Measurements from ENCODE around the gene PPP1R1B. TPM values are rescaled to one million over a fixed set of nuclear protein-coding genes. Genes with fewer than 3 reads are reported as not detected.

The PPP1R1B gene
- total and polyA plus RNA-seq, 2 of the 4 experiments (the other 2 are of a cell fraction) = not detected

DNA sequence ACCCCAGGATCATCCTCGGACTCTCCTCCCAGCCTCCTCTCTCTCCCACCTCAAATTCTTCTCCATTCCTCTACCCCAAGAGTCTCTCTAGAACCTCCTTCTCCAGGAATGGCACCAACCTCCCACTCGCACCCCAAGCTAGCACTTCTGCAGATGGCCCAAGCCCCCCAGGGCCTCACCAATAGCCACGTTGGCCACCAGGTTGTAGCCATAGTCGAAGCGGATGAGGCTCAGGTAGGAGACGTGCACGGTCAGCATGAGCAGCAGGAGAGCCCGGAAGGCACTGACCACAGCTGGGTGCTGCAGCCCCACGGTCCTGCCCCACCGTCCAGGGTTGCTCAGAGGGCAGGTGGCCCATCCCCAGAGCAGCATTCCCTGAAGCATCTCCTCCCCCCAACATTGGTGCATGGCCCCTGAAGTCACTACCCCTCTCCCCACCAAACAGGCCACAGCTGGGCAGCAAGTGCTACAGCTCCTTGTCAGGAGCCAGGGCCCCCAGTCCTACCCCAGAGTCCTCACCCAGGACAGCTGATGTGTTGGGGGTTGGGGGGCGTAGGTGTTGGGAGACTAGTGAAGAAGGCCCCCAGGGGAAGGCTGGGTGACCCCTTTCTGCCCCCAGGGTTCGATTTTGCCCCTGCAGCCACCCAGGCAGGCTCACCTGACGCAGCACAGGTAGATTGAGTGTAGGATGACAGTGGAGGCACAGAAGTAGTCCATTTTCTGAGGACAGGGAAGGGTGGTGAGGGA lies 46.8 kb downstream of the PPP1R1B start:
- Histone ChIP-seq H3K56ac (ENCODE audit: extremely low read depth, insufficient read depth, low read length) (no peak overlapping the region), H4K5ac (ENCODE audit: low read depth, low read length) (no peak overlapping the region), H2BK20ac (ENCODE audit: low read depth, low read length) (no peak overlapping the region), H3K18ac (ENCODE audit: low read depth, low read length) (no peak overlapping the region), H3K4me2 (ENCODE audit: low read depth, low read length) (no peak overlapping the region), H2AK5ac (ENCODE audit: low read depth, low read length) (no peak overlapping the region), H3K9me1 (ENCODE audit: insufficient read depth, low read length) (peaks cover 7% of the 10 kb centered on the region; the same call in 1 of the 2 replicates), H3K79me1 (ENCODE audit: low read depth in 1 of 2, low read length in 2 of 2) (no peaks in the 10 kb centered on the region), H2BK15ac (ENCODE audit: low read depth, low read length) (no peak overlapping the region), H3K4me1 (ENCODE audit: control insufficient read depth, insufficient read depth, low read length) (peaks cover 10% of the 10 kb centered on the region), H3K27ac (ENCODE audit: insufficient read depth, low read length) (no peak overlapping the region), H3K23ac (ENCODE audit: low read depth, low read length) (no peak overlapping the region), H3K14ac (replicated peaks; ENCODE audit: low read depth, low read length) (no peak overlapping the region), H3K4ac (ENCODE audit: low read depth, low read length) (no peak overlapping the region), H3K9ac (ENCODE audit: low read depth, low read length) (no peak overlapping the region), H2BK120ac (ENCODE audit: low read depth, low read length) (no peak overlapping the region), H2AFZ (replicated peaks; ENCODE audit: low read length, poor library complexity) (no peak overlapping the region), H4K20me1 (ENCODE audit: insufficient read depth, low read length) (no peaks in the 10 kb centered on the region), H2AK9ac (replicated peaks; ENCODE audit: low read depth, low read length, poor library complexity) (no peak overlapping the region), H4K8ac (ENCODE audit: low read depth in 2 of 2, low read length in 2 of 2) (no peak overlapping the region), H3K9me3 (ENCODE audit: control insufficient read depth, insufficient read depth, low read length) (no peaks in the 10 kb centered on the region), H2BK5ac (ENCODE audit: low read depth, low read length, poor library complexity, severe bottlenecking) (no peak overlapping the region), H3K4me3 (ENCODE audit: insufficient read depth, low read depth, low read length) (no peak overlapping the region), H3K36me3 (ENCODE audit: control insufficient read depth, insufficient read depth, low read length) (peaks cover 4% of the 10 kb centered on the region; the same call in 1 of the 2 replicates), H3K27me3 (ENCODE audit: control insufficient read depth, insufficient read depth, low read length) (peaks cover 32% of the 10 kb centered on the region), H4K91ac (ENCODE audit: insufficient read depth, low read depth, low read length) (no peak overlapping the region)
- BruUV-seq (replicated peaks) = no TSS peak
- 71% methylated on average over 10 of the region's 13 CpGs; no CpG with 5 or more reads in 1 of the 2 experiments for WGBS, 2 experiments (ENCODE audit: extremely low coverage in 2 of 2, insufficient read length in 1 of 2)
- ChIA-PET CTCF (no interaction called here), POLR2A (ENCODE audit: unreplicated experiment) (no interaction called here)
- in situ Hi-C loops (cut with MboI; ENCODE audit: low sequenced_read_pairs) = no loop called here
- DNase-seq = no peak
- TF ChIP-seq MAFK (IDR thresholded peaks at IDR 0.05; ENCODE audit: low read depth, low read length) (no peak), NFE2L2 (IDR thresholded peaks at IDR 0.05; ENCODE audit: low read depth, low read length) (no peak), CEBPB (IDR thresholded peaks at IDR 0.05; ENCODE audit: low read depth, low read length) (no peak), CHD1 (IDR thresholded peaks at IDR 0.05; ENCODE audit: low read depth, low read length) (no peak)
- TF ChIP-seq, protein P1, sequence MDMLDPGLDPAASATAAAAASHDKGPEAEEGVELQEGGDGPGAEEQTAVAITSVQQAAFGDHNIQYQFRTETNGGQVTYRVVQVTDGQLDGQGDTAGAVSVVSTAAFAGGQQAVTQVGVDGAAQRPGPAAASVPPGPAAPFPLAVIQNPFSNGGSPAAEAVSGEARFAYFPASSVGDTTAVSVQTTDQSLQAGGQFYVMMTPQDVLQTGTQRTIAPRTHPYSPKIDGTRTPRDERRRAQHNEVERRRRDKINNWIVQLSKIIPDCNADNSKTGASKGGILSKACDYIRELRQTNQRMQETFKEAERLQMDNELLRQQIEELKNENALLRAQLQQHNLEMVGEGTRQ (IDR thresholded peaks at IDR 0.05; ENCODE audit: low read depth, low read length) = no peak
- no peak for ATAC-seq (ENCODE audit: low read depth)
- intact Hi-C loops (cut with micrococcal nuclease) = no loop called here
- dilution Hi-C loops (cut with HindIII; ENCODE audit: low sequenced_read_pairs, unreplicated experiment) = no loop called here
